Stimulated activated CD4-positive, alpha-beta T cell treated with anti-CD3 and anti-CD28 coated beads, TNF-alpha, amount 100 ng/mL, for 24 hours (primary cell): ENCODE data around the gene TM9SF2.
"Not testable (repeated sequence)": the region's sequence is repeated elsewhere in the genome, so short reads cannot be mapped to it uniquely, and the experiment has no call there.

Source experiments
- DNase-seq, 3 experiments: peaks; one replicate each; pipeline ENCODE4 v3.0.0-alpha.2; 2020; ENCODE audit warnings: low read depth in 3 of 3

The TM9SF2 gene, protein sequence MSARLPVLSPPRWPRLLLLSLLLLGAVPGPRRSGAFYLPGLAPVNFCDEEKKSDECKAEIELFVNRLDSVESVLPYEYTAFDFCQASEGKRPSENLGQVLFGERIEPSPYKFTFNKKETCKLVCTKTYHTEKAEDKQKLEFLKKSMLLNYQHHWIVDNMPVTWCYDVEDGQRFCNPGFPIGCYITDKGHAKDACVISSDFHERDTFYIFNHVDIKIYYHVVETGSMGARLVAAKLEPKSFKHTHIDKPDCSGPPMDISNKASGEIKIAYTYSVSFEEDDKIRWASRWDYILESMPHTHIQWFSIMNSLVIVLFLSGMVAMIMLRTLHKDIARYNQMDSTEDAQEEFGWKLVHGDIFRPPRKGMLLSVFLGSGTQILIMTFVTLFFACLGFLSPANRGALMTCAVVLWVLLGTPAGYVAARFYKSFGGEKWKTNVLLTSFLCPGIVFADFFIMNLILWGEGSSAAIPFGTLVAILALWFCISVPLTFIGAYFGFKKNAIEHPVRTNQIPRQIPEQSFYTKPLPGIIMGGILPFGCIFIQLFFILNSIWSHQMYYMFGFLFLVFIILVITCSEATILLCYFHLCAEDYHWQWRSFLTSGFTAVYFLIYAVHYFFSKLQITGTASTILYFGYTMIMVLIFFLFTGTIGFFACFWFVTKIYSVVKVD

DNA sequence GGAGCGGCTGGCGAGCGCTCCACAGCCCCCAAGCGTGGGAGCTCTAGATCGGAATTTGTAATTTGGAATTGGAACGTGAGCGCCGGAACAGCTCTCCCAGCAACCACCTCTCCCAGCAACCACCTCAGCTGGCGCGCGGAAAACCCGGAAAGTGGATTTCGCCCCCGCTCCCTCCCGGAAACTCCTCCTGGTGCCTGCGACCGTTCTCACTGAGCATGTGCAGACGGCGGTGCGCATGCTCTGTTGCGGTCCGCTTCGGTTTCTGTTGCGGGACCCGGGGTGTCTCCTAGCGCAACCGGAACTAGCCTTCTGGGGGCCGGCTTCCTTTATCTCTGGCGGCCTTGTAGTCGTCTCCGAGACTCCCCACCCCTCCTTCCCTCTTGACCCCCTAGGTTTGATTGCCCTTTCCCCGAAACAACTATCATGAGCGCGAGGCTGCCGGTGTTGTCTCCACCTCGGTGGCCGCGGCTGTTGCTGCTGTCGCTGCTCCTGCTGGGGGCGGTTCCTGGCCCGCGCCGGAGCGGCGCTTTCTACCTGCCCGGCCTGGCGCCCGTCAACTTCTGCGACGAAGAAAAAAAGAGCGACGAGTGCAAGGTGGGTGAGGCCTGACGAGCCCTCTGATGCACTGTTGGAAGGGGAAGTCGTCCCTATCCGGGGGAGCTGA, at the start of gene TM9SF2:
TSS of gene TM9SF2 (plus strand) at position 289 of the 664 bp plus-strand sequence. CDS start at position 424, 135 bp downstream.
- DNase-seq: peak; percentile 89 to 97 (median 91)

DNA sequence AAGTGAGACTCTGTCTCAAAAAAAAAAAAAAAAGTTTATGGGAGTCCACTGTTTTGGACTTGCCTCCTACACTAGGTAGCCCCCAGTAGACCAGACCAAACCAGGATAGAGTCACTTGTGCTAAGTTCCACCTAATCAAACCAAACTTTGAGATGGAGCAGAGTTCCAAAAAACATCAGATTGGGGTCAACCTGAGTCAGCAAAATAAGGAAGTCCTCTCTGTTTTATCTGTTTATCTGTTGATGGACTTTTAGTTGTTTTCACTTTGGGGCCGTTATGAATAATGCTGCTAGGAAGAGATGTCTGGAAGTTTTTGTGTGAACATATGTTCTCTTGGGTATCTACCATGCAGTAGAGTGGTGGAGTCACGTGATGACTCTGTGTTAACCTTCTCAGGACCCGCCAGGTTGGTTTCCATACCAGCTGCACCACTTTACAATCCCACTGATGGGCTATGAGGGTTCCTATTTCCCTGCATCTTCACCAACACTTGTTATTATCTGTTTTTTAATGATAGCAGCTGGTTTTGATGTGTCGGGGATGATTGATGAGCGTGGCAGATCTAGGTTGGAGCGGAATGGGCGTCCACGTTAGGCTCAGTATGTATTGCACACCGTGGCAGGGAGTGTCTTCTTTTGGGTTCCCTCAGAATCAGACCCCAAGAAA, 46.6 kb upstream of the TM9SF2 start:
- DNase-seq: no peak

DNA sequence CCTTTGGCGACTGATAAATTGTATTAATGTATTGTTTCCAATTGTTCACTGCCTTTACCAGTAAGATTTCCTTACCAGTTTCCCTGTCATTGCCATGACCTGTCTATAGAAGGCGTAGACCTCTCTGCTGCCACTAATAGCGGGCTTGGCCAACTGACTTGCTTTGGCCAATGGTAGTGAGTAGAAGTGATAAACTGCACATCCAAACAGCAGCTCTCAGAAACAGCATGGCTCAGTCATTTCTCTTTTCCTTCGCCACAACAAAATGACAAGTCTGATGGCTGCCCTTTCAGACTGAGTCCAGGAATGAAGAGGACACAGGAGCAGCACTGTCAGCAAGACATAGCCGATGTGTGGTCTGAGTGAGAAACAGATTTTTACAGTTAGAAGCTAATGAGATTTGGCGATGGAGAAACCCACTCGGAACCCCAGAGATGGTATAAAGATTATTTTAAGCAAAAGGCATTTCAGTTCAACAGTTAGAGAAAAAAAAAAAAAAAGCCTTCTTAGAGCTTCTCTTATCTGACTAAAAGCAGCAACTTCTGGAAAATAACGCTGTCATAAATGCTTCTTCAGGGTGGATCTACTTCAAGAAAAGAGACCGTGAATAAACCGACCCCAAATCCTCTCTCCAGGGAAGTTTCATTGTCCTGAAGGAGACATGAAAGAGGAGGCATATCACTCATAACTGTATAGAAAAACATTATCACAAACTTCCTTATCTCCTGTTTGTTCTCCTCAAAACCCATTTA, 42.0 kb upstream of the TM9SF2 start:
- no peak for DNase-seq

DNA sequence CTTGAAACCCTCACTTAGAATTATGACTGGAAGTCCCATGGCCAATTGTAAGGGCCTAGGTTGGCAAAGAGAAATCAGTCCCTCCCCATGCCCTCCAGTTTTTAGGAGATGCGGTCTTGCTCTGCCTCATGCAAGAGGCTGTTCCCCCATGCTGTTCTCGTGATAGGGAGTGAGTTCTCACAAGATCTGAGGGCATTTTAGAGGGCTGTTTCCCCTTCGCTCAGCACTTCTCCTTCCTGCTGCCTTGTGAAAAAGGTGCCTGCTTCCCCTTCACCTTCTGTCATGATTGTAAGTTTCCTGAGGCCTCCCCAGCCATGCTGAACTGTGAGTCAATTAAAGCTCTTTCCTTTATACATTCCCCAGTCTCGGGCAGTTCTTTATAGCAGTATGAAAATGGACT, 40.5 kb upstream of the TM9SF2 start:
- DNase-seq: not testable (repeated sequence)

DNA sequence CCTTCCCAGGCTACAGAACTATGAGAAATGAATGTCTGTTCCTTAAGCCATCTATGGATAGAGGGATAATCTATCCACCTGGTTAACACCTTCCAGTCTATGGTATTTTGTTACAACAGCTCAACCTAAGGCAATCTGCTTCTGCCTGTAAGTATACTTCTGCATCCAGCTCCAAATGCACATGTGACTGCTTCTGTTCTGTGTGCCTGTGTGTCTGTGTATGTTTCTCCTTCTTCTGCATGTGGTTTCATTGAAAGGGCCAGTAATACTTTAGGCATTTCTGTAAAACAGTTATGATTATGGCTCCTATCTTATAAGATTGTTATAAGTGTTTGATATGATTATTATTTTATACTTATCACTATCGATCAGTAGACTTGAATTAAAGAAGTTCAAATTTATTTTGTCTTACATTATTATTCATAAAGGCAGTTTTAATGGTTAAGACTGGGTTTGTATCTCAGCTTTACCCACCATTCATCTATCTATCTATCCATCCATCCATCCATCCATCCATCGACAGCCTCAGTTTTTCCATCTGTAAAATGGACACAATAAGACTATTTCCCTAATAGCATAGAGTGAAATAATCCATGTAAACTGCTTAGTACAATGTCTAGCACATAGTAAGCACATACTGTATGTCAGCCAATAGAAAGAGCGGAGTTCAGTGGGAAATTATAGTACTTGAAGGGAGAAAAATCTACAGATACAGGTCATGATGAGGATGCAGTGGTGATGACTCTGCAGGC, 37.5 kb upstream of the TM9SF2 start:
- DNase-seq: no peak

DNA sequence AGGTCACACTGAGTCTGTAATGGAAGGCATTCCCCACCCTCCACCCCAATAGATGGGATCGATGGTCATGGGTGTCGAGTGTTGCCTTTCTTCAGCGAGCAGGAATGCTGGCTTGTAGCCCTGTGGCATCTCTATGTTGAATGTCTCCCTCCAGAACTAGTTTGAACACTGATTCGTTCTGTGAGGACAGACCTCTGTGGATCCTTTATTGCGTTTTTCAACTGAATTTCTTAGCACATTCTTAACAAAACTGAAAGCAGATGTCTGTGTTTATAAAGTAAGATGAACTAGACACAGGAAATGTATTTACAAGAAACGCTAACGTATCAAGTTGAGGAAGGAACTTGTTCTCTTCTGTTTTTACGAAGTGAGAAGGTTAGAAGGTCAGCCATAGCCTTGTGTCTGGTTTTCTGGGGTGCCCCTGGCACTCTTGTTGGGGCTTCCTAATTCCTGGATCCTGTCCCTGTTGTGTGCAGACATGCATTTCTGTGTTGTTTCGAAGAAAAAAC, 36.8 kb upstream of the TM9SF2 start:
- no peak for DNase-seq

DNA sequence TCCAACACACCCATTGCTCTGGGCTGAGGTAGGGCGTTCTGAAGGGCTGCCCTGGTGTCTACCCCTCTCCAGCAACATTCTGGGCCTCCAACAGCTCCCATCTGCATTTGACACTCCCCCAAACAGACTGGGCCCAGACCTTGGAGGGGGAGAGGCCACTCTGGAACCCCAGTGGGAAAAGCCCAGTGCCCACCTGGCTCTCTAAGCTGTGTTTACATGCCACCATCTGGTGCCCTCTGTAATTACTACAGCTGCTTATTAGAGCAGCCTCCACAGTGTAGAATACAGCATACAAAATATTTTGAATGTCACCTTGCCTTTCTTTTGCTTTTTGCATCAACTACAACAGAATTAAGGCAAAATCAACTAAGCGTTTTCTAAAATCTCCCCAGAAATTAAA, 35.8 kb upstream of the TM9SF2 start:
- DNase-seq: no peak

DNA sequence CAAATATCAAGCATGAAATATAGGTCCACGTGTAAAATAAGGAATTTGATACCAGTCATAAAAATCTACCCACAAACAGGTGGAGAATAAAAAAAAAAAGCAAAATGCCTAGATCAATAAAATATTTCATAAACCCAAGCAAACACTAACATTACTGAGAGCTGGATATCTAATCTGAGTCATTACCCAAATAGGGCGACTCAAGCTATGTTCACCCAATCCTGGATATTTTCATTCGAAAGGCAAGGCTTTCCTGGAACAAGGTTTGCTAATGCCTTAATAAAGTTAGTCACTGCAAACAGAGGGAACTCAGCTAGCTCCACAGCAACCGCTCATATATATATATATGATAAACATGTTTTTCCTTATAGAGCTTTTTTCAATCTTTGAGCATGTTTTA, 33.5 kb upstream of the TM9SF2 start:
- DNase-seq: no peak

DNA sequence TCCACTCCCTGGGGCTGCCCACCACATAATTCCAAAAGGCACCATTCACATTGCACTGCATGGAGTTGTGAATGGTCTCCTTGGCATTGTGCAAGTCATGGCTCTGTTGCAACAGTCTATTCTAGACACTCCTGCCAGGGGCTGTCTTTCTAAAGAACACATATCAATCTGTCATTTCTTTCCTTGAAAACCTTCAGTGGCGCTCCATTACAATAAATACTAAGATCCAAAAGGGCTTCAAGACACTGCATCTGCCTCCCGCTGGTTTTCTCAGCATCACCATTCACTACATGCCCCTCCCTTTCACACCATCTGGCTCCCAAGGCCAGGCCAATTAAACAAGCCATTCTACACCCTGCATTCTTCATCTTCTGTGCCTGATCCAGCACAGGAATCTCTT, 32.2 kb upstream of the TM9SF2 start:
- DNase-seq: no peak

DNA sequence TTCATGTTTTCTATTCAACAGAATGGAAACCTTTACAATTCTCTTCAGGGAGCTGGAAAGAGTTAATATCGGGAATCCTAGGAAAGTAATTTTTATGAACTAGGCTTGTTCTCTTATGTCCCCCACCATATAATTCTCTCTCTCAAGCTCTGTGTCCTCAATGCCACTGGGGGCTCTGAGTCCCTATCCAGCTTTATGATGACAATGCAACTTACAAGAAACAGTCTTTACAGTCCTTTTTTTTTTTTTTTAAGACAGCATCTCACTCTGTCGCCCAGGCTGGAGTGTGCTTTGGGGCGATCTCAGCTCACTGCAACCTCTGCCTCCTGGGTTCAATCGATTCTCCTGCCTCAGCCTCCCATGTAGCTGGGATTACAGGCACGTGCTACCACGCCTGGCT, 31.2 kb upstream of the TM9SF2 start:
- no peak for DNase-seq

DNA sequence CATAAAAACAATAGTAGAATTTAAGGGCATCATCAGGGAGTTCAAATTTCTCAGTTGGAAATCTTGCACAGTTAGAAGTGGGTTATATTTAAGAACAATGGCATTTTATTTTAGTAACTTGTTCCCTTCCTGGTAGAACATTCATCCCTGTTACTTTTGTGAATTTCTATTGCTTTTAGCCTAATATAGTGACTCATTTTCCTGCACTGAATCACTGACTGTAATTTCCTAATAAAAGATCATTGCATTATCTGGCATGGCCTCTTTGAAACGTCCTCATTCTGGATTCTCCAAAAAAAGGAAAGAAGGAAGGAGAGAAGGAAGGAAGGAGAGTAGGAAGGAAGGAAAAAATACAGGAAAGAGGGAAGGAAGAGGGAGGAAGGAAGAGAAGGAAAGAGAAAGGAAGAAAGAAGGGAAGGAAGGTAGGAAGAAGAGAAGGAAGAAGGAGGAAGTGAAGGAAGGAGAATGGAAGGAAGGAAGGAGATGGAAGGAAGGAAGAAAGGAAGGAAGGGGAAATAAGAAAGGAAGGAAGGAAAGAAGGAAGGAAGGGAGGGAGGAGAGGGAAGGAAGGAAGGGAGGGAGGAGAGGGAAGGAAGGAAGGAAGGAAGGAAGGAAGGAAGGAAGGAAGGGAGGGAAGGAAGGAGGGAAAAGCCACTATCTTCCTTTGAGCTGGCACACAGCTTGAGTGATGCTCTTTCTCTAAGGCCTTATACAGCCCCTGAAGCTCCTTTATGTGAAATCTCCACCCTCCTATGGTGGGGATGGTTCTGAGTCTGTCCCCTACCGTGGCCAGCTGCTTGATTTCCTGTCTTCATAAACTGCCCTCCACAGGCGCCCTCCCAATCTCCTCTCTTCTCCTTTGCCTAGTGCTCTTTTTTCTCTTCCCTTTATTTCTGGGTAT, 29.8 kb upstream of the TM9SF2 start:
- no peak for DNase-seq

DNA sequence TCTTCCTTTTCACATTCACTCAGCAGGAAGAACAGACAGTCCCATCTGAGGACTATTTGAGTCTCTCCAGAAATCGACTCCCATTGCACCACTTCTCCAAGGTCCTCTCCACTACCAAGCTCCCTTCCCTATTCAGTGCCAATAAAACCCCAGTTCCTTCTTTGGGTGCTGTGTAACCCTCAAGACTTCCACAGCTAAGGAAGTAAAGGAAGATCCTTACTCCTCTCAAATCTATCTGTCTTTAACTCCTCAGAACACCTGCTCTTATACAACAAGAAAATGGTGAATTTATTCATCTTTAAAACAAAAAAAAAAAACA, 29.2 kb upstream of the TM9SF2 start:
- DNase-seq: no peak

DNA sequence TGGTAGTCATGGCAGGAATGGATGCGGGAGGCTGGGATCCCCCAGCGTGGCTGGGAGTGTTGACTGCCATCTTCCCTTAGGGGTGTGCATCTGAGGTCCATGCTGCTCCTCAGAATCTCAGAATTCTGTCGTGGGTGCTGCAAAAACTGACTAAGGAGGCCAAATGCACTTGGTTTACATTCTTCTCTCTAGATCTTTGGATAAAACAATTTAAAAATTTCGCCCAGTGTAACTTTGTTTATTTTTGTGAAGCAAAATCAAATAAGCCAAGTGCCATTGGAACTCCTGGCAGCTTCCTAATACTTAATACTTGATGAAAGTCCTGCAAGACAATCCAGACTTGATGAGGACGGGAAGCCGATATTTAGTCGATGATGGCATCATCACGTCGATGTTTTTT, 27.8 kb upstream of the TM9SF2 start:
- no peak for DNase-seq

DNA sequence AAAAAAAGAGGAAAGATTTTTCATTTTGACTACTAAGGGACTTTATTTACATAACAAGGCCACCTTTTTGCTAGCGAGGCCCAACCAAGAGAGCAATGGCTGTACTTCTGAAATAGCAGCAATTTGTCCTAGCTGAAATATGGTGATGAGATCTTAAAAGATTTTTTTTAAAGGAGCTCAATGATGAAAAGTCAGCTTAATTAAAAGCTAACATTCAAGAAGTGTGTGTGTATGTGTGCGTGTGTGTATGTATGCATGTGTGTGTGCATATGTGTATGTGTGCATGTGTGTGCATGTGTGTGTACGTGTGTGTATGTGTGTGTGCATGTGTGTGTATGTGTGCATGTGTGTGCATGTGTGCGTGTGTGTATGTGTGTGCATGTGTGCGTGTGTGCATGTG, 24.6 kb upstream of the TM9SF2 start:
- DNase-seq: no peak

DNA sequence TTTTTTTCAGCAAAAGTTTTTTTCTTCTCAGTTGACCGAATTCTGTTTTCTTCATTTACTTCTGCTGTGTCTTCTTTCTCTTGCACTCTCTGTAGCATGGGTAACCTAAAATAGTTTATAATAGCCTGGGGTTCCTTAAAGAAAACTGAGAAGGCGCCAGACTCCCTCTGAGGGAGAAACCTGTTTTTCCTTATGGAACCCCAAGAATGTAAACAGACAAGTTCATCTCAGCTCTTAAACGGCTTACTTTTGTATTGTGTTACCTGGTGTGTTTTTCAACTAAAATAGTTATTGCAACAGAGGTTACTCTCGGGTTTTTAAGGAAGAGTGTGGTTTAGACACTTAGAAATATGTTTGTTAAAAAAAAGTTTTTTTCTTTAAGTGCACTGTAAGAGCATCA, 23.8 kb upstream of the TM9SF2 start:
- no peak for DNase-seq

DNA sequence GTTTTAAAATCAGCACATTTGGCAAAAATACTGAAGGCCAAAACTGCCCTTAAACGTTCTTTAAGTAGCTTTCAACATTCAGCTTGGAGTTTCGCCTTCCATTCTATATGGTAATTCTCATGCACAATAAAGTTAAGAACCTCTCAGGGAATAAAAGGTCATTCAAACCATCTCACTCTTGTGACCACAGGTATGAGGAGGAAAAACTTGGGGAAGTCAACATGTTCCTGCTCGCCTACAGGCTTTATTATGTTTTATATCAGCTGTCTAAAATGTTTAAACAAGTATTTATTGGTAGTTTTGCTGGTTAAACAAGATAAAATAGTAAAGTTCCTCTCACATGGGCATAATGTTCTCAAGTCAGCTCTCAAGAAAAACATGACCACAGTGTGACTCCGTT, 19.9 kb upstream of the TM9SF2 start:
- DNase-seq: no peak

DNA sequence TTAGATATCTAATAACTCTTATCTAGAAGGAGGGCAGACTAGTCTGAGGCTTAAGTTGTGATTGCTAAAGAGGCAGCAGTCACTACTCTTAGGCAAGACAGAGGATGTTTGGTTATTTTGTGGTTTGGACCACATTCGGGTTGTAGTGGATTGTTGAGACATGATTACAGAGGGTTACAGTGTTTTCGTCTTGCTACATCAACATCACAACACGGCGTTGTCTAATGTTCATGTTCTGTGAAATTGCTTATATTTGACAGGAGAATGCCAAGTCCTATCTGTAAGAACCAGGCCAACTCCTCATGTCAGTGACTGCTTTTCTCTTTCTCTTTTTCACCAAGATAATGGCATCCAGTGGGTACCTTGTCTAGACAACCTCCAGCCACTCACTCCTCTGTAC, 16.8 kb upstream of the TM9SF2 start:
- DNase-seq: no peak

DNA sequence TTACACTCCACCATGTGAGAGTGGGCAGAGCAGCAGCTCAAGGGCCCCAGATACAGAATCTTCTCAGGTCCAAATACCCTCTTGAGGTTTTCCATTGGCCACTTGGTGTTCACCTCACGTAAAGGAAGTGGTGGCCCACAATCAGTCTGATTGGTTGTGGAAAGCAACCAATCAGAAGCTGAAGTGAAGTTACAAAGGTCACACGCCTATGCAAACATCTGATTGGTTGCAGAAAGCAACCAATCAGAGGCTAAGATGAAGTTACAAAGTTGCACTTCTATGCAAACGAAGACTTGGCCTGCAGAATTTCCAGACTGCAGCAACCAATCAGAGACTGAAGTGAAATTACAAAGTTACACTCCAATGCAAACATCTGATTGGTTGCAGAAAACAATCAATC, 14.3 kb upstream of the TM9SF2 start:
- no peak for DNase-seq

DNA sequence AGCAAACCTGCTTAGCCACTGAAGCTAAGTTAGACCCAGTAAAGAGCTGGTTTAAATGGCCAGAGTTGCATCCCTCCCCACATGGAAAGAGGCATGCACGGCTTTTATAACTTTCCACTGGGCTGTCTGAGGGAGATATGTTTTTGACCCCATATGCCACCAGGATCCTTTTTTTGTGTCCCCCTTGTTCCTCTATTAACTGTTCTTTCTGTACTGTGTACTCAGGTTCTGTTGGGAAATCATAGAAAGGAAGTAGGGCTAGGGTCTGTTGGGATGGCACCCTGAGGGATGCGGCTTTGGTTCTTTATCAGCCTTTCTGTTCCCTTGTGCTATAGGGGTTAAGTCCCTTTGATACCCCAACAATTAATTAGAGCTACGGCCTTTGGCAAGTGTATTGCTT, 12.2 kb upstream of the TM9SF2 start:
- no peak for DNase-seq

DNA sequence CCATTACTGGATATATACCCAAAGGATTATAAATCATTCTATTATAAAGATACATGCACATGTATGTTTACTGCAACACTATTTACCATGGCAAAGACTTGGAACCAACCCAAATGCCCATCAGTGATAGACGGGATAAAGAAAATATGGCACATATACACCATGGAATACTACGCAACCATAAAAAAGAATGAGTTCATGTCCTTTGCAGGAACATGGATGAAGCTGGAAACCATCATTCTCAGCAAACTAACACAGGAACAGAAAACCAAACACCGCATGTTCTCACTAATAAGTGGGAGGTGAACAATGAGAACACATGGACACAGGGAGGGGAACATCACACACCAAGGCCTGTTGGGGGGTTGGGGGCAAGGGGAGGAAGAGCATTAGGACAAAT, 9.5 kb upstream of the TM9SF2 start:
- DNase-seq: not testable (repeated sequence)
